Prostate gland (tissue), 2 donors: ENCODE results near the gene SPAG6. TPM values are rescaled to one million over a fixed set of nuclear protein-coding genes. Genes with fewer than 3 reads are reported as not detected.

Experiments used
- DNase-seq: peaks from one replicate; pipeline ENCODE4 v3.0.0-alpha.2; 2019; ENCODE audit warnings: low spot score
- H3K27ac ChIP-seq, 2 donors: fragments of 200-600 bp; sonication (generic); 2 replicates each; pipeline ENCODE4 v1.5.1; 2017 to 2019
- H3K27me3 ChIP-seq: fragments of 200-600 bp; sonication (generic); replicated peaks from 2 replicates; pipeline ENCODE4 v1.5.1; 2019; ENCODE audit not compliant: insufficient read depth
- H3K36me3 ChIP-seq, 2 donors: fragments of 200-600 bp; sonication (generic); 1 replicate in 1 of 2; 2 replicates in 1 of 2; pipeline versions ENCODE4 v1.5.1 to v1.8.1; 2017 to 2019
- H3K4me1 ChIP-seq: fragments of 200-600 bp; sonication (generic); replicated peaks from 2 replicates; pipeline ENCODE4 v1.5.1; 2019
- H3K4me3 ChIP-seq, 2 donors: fragments of 200-600 bp; sonication (generic); 2 replicates each; pipeline ENCODE4 v1.5.1; 2017 to 2019
- H3K9me3 ChIP-seq: fragments of 200-600 bp; sonication (generic); 2 replicates; pipeline ENCODE4 v1.5.1; 2017
- CTCF ChIP-seq, 4 experiments: fragments of 200-600 bp in 2 of 4; fragments of 450-650 bp in 2 of 4; sonication (generic) in 2 of 4; IDR thresholded peaks; 1 replicate in 3 of 4; 2 replicates in 1 of 4; pipeline ENCODE4 v1.5.1; 2016 to 2019; ENCODE audit warnings: antibody characterized with exemption in 4 of 4, mild to moderate bottlenecking in 2 of 4, moderate library complexity in 2 of 4
- POLR2A ChIP-seq: fragments of 450-650 bp; IDR thresholded peaks from one replicate; pipeline ENCODE4 v1.6.1; 2016; ENCODE audit warnings: antibody characterized with exemption, mild to moderate bottlenecking
- POLR2AphosphoS5 ChIP-seq: sonication (generic); formaldehyde crosslinking; IDR thresholded peaks from one replicate; pipeline ENCODE4 v1.6.1; 2017; ENCODE audit warnings: antibody characterized with exemption
- WGBS: methylation state at CpG from one replicate; pipeline ENCODE4 v1.1.5; 2018; 5-methylcytosine and 5-hydroxymethylcytosine counted together
- intact Hi-C: fragments of 100-400 bp; cut with DNase I; formaldehyde crosslinking; loops from one replicate; pipeline ENCODE4 v1.14.2; 2022
- total RNA-seq, 2 donors: library from RNA; depleted of rRNA; stranded (reverse); fragments of >200 nt; gene quantifications; one replicate each; pipeline ENCODE4 v1.1.0, GENCODE V29; 2016

SPAG6 gene
- total RNA-seq, 2 donors from 2014 or later, result 5.8 to 20.3 TPM

- TF ChIP-seq POLR2A (no peak), POLR2AphosphoS5 (no peak), CTCF (IDR thresholded peaks at IDR 0.05) (no peak)
- intact Hi-C loops, result loop anchor here (10.0 kb wide), 1 partner anchor 797 kb away; the partner anchor contains the start of gene SKIDA1
- H3K27me3 ChIP-seq, result no peaks in the 10 kb centered on the region
- DNase-seq, result no peak
- peak overlapping the region; percentile 58 to 61 for H3K4me3 ChIP-seq
- H3K4me1 ChIP-seq, result peaks cover 14% of the 10 kb centered on the region
- peak overlapping the region; percentile 38 to 48 for H3K27ac ChIP-seq
- H3K9me3 ChIP-seq, result no peaks in the 10 kb centered on the region
- WGBS, result 2% methylated on average over 57 of the region's 57 CpGs
- no peaks in the 10 kb centered on the region for H3K36me3 ChIP-seq
These were observed 23.2 kb upstream of the SPAG6 start for GRCh38 chr10:22321924-22322640.

- no peaks in the 10 kb centered on the region for H3K9me3 ChIP-seq
- no peaks in the 10 kb centered on the region for H3K27me3 ChIP-seq
- peaks cover 8% of the 10 kb centered on the region for H3K4me1 ChIP-seq
- H3K36me3 ChIP-seq, result no peaks in the 10 kb centered on the region
- peak overlapping the region; percentile 58 to 61 for H3K4me3 ChIP-seq
- DNase-seq, result no peak
- no peak overlapping the region for H3K27ac ChIP-seq
- TF ChIP-seq CTCF (IDR thresholded peaks at IDR 0.05), result no peak
- no peak for TF ChIP-seq POLR2A
- no peak for TF ChIP-seq POLR2AphosphoS5
- intact Hi-C loops, result loop anchor here (10.0 kb wide), 1 partner anchor 798 kb away; the partner anchor contains the start of gene SKIDA1
- WGBS, result 73% methylated on average over 5 of the region's 5 CpGs
These were observed 22.6 kb upstream of the SPAG6 start for GRCh38 chr10:22322641-22323160.

- Histone ChIP-seq H3K27ac (no peak overlapping the region), H3K27me3 (no peaks in the 10 kb centered on the region), H3K9me3 (no peaks in the 10 kb centered on the region), H3K4me3 (no peak overlapping the region), H3K4me1 (peaks cover 7% of the 10 kb centered on the region), H3K36me3 (no peaks in the 10 kb centered on the region)
- WGBS, result 63% methylated on average over 5 of the region's 5 CpGs
- DNase-seq, result no peak
- intact Hi-C loops, result loop anchor here (10.0 kb wide), 1 partner anchor 799 kb away; the partner anchor contains the start of gene SKIDA1
- no peak for TF ChIP-seq POLR2AphosphoS5
- TF ChIP-seq POLR2A, result no peak
- no peak for TF ChIP-seq CTCF (IDR thresholded peaks at IDR 0.05)
These were observed 21.6 kb upstream of the SPAG6 start for GRCh38 chr10:22323538-22324305.

- H3K36me3 ChIP-seq, result no peaks in the 10 kb centered on the region
- H3K27me3 ChIP-seq, result no peaks in the 10 kb centered on the region
- H3K4me1 ChIP-seq, result peaks cover 7% of the 10 kb centered on the region
- DNase-seq, result no peak
- intact Hi-C loops, result loop anchor here (10.0 kb wide), 1 partner anchor 800 kb away; the partner anchor contains the start of gene SKIDA1
- H3K9me3 ChIP-seq, result no peaks in the 10 kb centered on the region
- TF ChIP-seq POLR2A, result no peak
- TF ChIP-seq POLR2AphosphoS5, result no peak
- TF ChIP-seq CTCF (IDR thresholded peaks at IDR 0.05), result no peak
- WGBS, result 84% methylated on average over 4 of the region's 4 CpGs
- H3K4me3 ChIP-seq, result peak overlapping the region in 1 of 2 donors; percentile 57
- H3K27ac ChIP-seq, result peak overlapping the region in 1 of 2 donors; percentile 78
These were observed 20.9 kb upstream of the SPAG6 start for GRCh38 chr10:22324413-22324812.
